ENCODE measurements around the gene GCG. TPM values are rescaled to one million over a fixed set of nuclear protein-coding genes. Genes with fewer than 3 reads are reported as not detected.

GCG gene
- total RNA-seq, 2 donors from 2014 or later = not detected

GRCh38 chr2:162123806-162124758 is 28.0 kb downstream of the GCG start:
- Mint-ChIP-seq H3K9me3 (no peaks in the 10 kb centered on the region), H3K4me3 (no peak overlapping the region), H3K36me3 (ENCODE audit: low read depth) (no peaks in the 10 kb centered on the region), H3K4me1 (peaks cover 8% of the 10 kb centered on the region), H3K27ac (no peak overlapping the region), H3K27me3 (no peaks in the 10 kb centered on the region)
- peak; percentile 58 for ATAC-seq (replicated peaks)

- H3K36me3 Mint-ChIP-seq (ENCODE audit: low read depth) = no peaks in the 10 kb centered on the region
- H3K27me3 Mint-ChIP-seq = no peaks in the 10 kb centered on the region
- no peak overlapping the region for H3K27ac Mint-ChIP-seq
- H3K4me3 Mint-ChIP-seq = no peak overlapping the region
- H3K4me1 Mint-ChIP-seq = no peaks in the 10 kb centered on the region
- no peak for ATAC-seq (replicated peaks)
- H3K9me3 Mint-ChIP-seq = peaks cover 6% of the 10 kb centered on the region
These were observed 33.6 kb downstream of the GCG start for GRCh38 chr2:162118166-162119031.

DNA sequence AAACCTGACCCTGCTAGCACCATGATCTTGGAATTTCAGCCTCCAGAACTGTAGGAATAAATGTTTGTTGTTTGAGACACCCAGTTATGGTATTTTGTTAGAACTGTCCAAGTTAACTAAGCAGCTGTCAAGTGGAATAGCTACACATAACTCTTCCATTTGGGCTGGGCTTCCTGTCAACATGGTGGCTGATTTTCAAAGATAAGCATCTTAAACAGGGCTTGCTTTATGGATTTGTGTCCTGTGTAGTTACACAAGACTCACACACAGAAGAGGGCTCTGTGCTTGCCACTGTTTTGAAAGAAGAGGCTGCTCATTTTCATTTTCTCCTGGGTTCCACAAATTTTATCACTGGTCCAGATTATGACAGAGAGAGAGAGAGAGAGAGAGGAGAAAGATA is 35.7 kb downstream of the GCG start:
- Mint-ChIP-seq H3K36me3 (ENCODE audit: low read depth) (no peaks in the 10 kb centered on the region), H3K9me3 (peaks cover 6% of the 10 kb centered on the region), H3K27me3 (no peaks in the 10 kb centered on the region), H3K27ac (no peak overlapping the region), H3K4me3 (no peak overlapping the region), H3K4me1 (no peaks in the 10 kb centered on the region)
- ATAC-seq (replicated peaks) = no peak

DNA sequence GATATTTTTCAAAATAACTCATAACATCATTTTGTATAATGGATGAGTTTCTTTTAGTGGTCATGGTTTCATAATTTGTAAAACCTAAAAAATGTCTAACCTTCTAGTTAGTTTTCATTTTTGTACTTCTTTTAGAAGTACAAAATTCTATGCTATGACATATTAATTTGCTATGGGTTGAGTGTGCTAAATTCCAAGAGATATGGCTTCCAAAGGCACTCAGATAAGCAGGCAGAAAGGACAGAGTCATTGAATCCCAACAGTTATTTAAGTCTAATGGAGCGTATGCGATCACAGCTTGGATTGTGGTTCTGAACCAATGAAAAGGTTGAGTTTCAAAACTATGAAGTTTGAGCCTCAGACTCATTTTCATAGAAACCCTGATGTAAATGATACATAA is 37.0 kb downstream of the GCG start:
- no peaks in the 10 kb centered on the region for H3K4me1 Mint-ChIP-seq
- H3K36me3 Mint-ChIP-seq (ENCODE audit: low read depth) = no peaks in the 10 kb centered on the region
- no peak for ATAC-seq (replicated peaks)
- no peak overlapping the region for H3K4me3 Mint-ChIP-seq
- peaks cover 6% of the 10 kb centered on the region for H3K9me3 Mint-ChIP-seq
- H3K27ac Mint-ChIP-seq = no peak overlapping the region
- H3K27me3 Mint-ChIP-seq = no peaks in the 10 kb centered on the region

DNA sequence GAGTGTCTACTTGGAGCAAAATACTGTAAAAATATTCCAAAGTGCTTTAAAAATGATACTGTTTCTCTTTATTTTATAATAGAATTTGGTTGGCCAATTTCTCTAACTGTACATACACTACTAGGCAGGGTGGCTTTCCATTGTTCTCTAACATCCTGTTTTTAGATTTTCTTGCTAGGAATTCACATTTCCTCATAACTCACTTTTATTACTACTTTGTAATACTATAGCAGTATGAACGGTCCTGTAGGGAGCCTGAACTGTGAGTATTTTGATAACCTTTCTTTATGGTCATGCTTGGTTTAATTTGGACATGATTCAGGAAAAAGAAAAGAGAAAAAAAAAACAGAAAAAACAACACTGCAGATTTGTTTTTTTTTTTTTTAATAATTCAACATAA is 37.8 kb downstream of the GCG start:
- Mint-ChIP-seq H3K4me1 (no peaks in the 10 kb centered on the region), H3K9me3 (peaks cover 6% of the 10 kb centered on the region), H3K27me3 (no peaks in the 10 kb centered on the region), H3K27ac (no peak overlapping the region), H3K36me3 (ENCODE audit: low read depth) (no peaks in the 10 kb centered on the region), H3K4me3 (no peak overlapping the region)
- no peak for ATAC-seq (replicated peaks)

GRCh38 chr2:162113776-162114168 is 38.3 kb downstream of the GCG start:
- no peaks in the 10 kb centered on the region for H3K4me1 Mint-ChIP-seq
- peaks cover 6% of the 10 kb centered on the region for H3K9me3 Mint-ChIP-seq
- ATAC-seq (replicated peaks) = no peak
- no peaks in the 10 kb centered on the region for H3K27me3 Mint-ChIP-seq
- H3K4me3 Mint-ChIP-seq = no peak overlapping the region
- H3K27ac Mint-ChIP-seq = no peak overlapping the region
- no peaks in the 10 kb centered on the region for H3K36me3 Mint-ChIP-seq (ENCODE audit: low read depth)

DNA sequence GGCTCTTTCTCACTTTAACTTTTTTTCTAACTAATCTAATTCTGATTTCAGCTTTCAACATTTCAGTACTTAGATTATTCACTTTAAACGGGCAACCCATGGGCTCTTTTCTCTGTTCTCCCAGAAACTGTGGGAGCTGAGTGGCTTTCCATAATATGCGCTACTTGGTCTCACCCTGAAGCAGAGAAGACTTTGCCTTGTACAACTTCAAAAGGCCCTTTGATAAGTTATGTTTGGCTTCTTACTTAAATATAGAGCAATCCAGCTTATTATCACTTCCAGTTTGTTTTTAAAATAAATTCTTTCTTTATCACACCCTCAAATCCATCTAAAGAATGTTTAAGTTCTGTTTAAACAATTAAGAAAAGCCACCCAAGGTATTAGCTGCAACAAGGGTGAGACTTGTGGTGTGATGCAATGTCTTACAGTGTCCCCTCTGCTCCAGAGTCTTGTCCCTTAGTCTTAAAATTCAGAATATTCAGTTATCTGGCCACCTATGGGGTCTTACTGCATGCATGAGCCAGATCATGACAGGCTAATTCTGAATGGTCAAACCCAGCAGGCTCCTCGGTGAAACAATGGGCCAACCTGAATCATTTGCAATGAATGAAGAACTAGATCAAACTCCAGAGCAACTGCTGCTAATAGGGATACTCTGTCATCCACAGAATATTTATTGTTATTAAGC is 38.8 kb downstream of the GCG start:
- H3K36me3 Mint-ChIP-seq (ENCODE audit: low read depth) = no peaks in the 10 kb centered on the region
- no peak overlapping the region for H3K4me3 Mint-ChIP-seq
- H3K27me3 Mint-ChIP-seq = no peaks in the 10 kb centered on the region
- H3K9me3 Mint-ChIP-seq = peaks cover 6% of the 10 kb centered on the region
- ATAC-seq (replicated peaks) = no peak
- H3K27ac Mint-ChIP-seq = no peak overlapping the region
- no peaks in the 10 kb centered on the region for H3K4me1 Mint-ChIP-seq

GRCh38 chr2:162111958-162112850 is 39.8 kb downstream of the GCG start:
- ATAC-seq (replicated peaks) = no peak
- H3K4me1 Mint-ChIP-seq = no peaks in the 10 kb centered on the region
- H3K27me3 Mint-ChIP-seq = no peaks in the 10 kb centered on the region
- no peaks in the 10 kb centered on the region for H3K36me3 Mint-ChIP-seq (ENCODE audit: low read depth)
- H3K27ac Mint-ChIP-seq = no peak overlapping the region
- H3K9me3 Mint-ChIP-seq = peaks cover 6% of the 10 kb centered on the region
- H3K4me3 Mint-ChIP-seq = no peak overlapping the region

GRCh38 chr2:162107361-162107901 is 44.6 kb downstream of the GCG start:
- no peak overlapping the region for H3K4me3 Mint-ChIP-seq
- no peaks in the 10 kb centered on the region for H3K27me3 Mint-ChIP-seq
- no peaks in the 10 kb centered on the region for H3K36me3 Mint-ChIP-seq (ENCODE audit: low read depth)
- no peaks in the 10 kb centered on the region for H3K4me1 Mint-ChIP-seq
- H3K27ac Mint-ChIP-seq = no peak overlapping the region
- no peaks in the 10 kb centered on the region for H3K9me3 Mint-ChIP-seq
- ATAC-seq (replicated peaks) = no peak

- H3K4me3 Mint-ChIP-seq = no peak overlapping the region
- H3K27me3 Mint-ChIP-seq = no peaks in the 10 kb centered on the region
- no peaks in the 10 kb centered on the region for H3K4me1 Mint-ChIP-seq
- no peak for ATAC-seq (replicated peaks)
- H3K27ac Mint-ChIP-seq = no peak overlapping the region
- H3K36me3 Mint-ChIP-seq (ENCODE audit: low read depth) = no peaks in the 10 kb centered on the region
- H3K9me3 Mint-ChIP-seq = no peaks in the 10 kb centered on the region
These were observed 45.3 kb downstream of the GCG start for GRCh38 chr2:162106746-162107145.

DNA sequence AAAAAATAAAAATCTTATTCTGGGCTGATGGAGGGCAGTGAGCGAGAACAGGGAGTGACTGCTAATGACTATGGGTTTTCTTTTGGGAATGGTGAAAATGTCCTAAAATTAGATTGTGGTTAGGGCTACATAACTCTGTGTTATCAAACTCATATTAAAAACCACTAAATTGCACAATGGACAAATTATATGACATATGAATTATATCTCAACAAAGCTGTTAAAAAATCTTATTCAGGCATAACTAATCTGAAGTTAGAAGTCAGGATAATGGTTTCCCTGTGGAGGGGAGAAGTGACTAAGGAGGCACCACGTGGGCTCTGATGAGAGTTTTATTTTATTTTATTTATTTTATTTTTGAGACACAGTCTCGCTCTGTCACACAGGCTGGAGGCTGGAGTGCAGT is 45.9 kb downstream of the GCG start:
- no peak for ATAC-seq (replicated peaks)
- Mint-ChIP-seq H3K27ac (no peak overlapping the region), H3K4me3 (no peak overlapping the region)

DNA sequence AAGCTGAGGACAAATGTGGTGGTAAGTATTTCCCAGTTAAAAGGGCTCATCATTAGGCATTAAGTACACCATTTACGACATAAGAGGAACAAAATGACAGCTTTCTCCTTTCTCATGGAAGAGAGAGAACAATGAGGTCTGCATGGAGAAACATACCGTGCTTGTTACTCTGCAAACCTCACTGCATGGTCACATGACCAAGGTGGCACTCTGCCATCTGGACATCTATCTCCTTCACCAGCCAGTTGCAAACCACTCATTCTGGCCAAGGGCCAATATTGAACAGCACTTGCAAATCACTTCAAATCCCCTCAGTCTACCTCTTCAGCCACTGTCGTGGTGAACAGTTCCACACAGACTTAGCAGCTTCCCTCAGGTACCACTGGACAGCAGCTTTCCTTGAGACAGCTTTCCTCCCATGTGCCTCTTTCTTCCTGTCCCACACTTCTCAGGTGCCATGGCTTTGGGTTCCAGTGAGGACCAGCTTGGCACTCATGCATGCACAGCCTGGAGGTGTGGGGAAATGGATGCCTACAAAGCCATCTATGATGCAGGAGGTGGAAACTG is 48.5 kb downstream of the GCG start:
- Mint-ChIP-seq H3K9me3 (no peaks in the 10 kb centered on the region), H3K4me3 (no peak overlapping the region), H3K36me3 (ENCODE audit: low read depth) (no peaks in the 10 kb centered on the region), H3K27ac (no peak overlapping the region), H3K27me3 (no peaks in the 10 kb centered on the region), H3K4me1 (no peaks in the 10 kb centered on the region)
- no peak for ATAC-seq (replicated peaks)

More for the DNA sequence above, 45.9 kb downstream of the GCG start:
- Mint-ChIP-seq H3K27me3 (no peaks in the 10 kb centered on the region), H3K4me1 (no peaks in the 10 kb centered on the region), H3K36me3 (ENCODE audit: low read depth) (no peaks in the 10 kb centered on the region), H3K9me3 (no peaks in the 10 kb centered on the region)

- no peaks in the 10 kb centered on the region for H3K4me1 Mint-ChIP-seq
- no peak for ATAC-seq (replicated peaks)
- no peaks in the 10 kb centered on the region for H3K36me3 Mint-ChIP-seq (ENCODE audit: low read depth)
- no peak overlapping the region for H3K27ac Mint-ChIP-seq
- no peaks in the 10 kb centered on the region for H3K27me3 Mint-ChIP-seq
- H3K4me3 Mint-ChIP-seq = no peak overlapping the region
- no peaks in the 10 kb centered on the region for H3K9me3 Mint-ChIP-seq
These were observed 51.5 kb downstream of the GCG start for GRCh38 chr2:162100579-162100978.
